ENCODE results near the gene TMEM91. TPM values are rescaled to one million over a fixed set of nuclear protein-coding genes. Genes with fewer than 3 reads are reported as not detected.

Gene TMEM91
- total and polyA plus RNA-seq, 2 of the 13 experiments (the other 11 are each of a cell fraction or from before 2014, with no cell fraction given) = 6.3 to 10.3 TPM

GRCh38 chr19:41352609-41353465 is 23.5 kb upstream of the TMEM91 start (continued):
- TF ChIP-seq, protein P1, sequence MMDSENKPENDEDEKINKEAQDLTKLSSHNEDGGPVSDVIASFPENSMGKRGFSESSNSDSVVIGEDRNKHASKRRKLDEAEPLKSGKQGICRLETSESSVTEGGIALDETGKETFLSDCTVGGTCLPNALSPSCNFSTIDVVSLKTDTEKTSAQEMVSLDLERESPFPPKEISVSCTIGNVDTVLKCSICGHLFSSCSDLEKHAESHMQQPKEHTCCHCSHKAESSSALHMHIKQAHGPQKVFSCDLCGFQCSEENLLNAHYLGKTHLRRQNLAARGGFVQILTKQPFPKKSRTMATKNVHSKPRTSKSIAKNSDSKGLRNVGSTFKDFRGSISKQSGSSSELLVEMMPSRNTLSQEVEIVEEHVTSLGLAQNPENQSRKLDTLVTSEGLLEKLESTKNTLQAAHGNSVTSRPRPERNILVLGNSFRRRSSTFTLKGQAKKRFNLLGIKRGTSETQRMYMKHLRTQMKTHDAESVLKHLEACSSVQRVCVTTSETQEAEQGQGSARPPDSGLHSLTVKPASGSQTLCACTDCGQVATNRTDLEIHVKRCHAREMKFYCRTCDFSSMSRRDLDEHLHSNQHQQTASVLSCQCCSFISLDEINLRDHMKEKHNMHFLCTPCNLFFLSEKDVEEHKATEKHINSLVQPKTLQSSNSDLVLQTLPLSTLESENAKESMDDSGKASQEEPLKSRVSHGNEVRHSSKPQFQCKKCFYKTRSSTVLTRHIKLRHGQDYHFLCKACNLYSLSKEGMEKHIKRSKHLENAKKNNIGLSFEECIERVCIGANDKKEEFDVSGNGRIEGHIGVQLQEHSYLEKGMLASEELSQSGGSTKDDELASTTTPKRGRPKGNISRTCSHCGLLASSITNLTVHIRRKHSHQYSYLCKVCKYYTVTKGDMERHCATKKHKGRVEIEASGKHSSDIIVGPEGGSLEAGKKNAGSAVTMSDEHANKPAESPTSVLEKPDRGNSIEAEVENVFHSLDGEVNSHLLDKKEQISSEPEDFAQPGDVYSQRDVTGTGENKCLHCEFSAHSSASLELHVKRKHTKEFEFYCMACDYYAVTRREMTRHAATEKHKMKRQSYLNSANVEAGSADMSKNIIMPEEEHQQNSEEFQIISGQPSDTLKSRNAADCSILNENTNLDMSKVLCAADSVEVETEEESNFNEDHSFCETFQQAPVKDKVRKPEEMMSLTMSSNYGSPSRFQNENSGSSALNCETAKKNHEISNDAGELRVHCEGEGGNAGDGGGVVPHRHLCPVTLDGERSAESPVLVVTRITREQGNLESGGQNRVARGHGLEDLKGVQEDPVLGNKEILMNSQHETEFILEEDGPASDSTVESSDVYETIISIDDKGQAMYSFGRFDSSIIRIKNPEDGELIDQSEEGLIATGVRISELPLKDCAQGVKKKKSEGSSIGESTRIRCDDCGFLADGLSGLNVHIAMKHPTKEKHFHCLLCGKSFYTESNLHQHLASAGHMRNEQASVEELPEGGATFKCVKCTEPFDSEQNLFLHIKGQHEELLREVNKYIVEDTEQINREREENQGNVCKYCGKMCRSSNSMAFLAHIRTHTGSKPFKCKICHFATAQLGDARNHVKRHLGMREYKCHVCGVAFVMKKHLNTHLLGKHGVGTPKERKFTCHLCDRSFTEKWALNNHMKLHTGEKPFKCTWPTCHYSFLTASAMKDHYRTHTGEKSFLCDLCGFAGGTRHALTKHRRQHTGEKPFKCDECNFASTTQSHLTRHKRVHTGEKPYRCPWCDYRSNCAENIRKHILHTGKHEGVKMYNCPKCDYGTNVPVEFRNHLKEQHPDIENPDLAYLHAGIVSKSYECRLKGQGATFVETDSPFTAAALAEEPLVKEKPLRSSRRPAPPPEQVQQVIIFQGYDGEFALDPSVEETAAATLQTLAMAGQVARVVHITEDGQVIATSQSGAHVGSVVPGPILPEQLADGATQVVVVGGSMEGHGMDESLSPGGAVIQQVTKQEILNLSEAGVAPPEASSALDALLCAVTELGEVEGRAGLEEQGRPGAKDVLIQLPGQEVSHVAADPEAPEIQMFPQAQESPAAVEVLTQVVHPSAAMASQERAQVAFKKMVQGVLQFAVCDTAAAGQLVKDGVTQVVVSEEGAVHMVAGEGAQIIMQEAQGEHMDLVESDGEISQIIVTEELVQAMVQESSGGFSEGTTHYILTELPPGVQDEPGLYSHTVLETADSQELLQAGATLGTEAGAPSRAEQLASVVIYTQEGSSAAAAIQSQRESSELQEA (CRISPR knock-in tag; IDR thresholded peaks at IDR 0.05; ENCODE audit: not compliant biosample characterization) = no peak
- no peak; the same call in 1 of the 2 replicates for TF ChIP-seq SMC3 (IDR thresholded peaks at IDR 0.05; ENCODE audit: low read length)
- TF ChIP-seq TAF1 (CRISPR knock-in tag; IDR thresholded peaks at IDR 0.05) = peak; percentile 47; the same call in 1 of the 2 replicates
- 0 out of 2 replicates have a peak, but pooled peaks have one; percentile 42 for TF ChIP-seq ZNF740 (CRISPR knock-in tag; IDR thresholded peaks at IDR 0.05)
- no peak for TF ChIP-seq ZZZ3 (CRISPR knock-in tag; IDR thresholded peaks at IDR 0.05; ENCODE audit: borderline replicate concordance)
- no peak for TF ChIP-seq ZFP37 (CRISPR knock-in tag; IDR thresholded peaks at IDR 0.05; ENCODE audit: borderline replicate concordance)
- TF ChIP-seq ZNF484 (CRISPR knock-in tag; IDR thresholded peaks at IDR 0.05; ENCODE audit: borderline replicate concordance, low read depth) = no peak
- no peak for TF ChIP-seq EZH2 (conservative IDR thresholded peaks at IDR 0.05; ENCODE audit: low read depth, low read length)
- no peak for TF ChIP-seq PCBP2 (optimal IDR thresholded peaks at IDR 0.05; ENCODE audit: low read depth, low read length, poor library complexity, severe bottlenecking)
- peak; percentile 60; the same call in 1 of the 2 replicates for TF ChIP-seq KDM3A (CRISPR knock-in tag; IDR thresholded peaks at IDR 0.05; ENCODE audit: low read depth)
- TF ChIP-seq FOXA3 (CRISPR knock-in tag; IDR thresholded peaks at IDR 0.05) = no peak
- TF ChIP-seq ZNF816 (CRISPR knock-in tag; IDR thresholded peaks at IDR 0.05; ENCODE audit: borderline replicate concordance) = no peak
- no peak for TF ChIP-seq GTF2F1 (IDR thresholded peaks at IDR 0.05; ENCODE audit: low read length)
- TF ChIP-seq, protein P2, sequence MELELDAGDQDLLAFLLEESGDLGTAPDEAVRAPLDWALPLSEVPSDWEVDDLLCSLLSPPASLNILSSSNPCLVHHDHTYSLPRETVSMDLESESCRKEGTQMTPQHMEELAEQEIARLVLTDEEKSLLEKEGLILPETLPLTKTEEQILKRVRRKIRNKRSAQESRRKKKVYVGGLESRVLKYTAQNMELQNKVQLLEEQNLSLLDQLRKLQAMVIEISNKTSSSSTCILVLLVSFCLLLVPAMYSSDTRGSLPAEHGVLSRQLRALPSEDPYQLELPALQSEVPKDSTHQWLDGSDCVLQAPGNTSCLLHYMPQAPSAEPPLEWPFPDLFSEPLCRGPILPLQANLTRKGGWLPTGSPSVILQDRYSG (CRISPR knock-in tag; IDR thresholded peaks at IDR 0.05) = no peak
- TF ChIP-seq PRDM15 (CRISPR knock-in tag; IDR thresholded peaks at IDR 0.05) = no peak
- no peak for TF ChIP-seq ZNF652 (CRISPR knock-in tag; IDR thresholded peaks at IDR 0.05; ENCODE audit: borderline replicate concordance, low read depth)

All from HepG2 (cell line).